WERI-Rb-1 (cell line): ENCODE measurements around the gene GRAMD4.

Source experiments
- DNase-seq: peaks from one replicate; pipeline ENCODE4 v3.0.0-alpha.2; 2020
- H3K27ac ChIP-seq: fragments of 250-450 bp; sonication (Bioruptor Pico); 2 replicates; pipeline ENCODE4 v1.5.1; 2020; ENCODE audit warnings: mild to moderate bottlenecking, moderate library complexity
- H3K27me3 ChIP-seq: fragments of 250-450 bp; sonication (Bioruptor Pico); 2 replicates; pipeline ENCODE4 v1.5.1; 2021; ENCODE audit warnings: mild to moderate bottlenecking, low read depth, moderate library complexity; ENCODE audit not compliant: insufficient read depth, severe bottlenecking
- H3K36me3 ChIP-seq: fragments of 250-450 bp; sonication (Bioruptor Pico); 2 replicates; pipeline ENCODE4 v1.5.1; 2020; ENCODE audit warnings: mild to moderate bottlenecking, moderate library complexity
- H3K4me3 ChIP-seq: 2 replicates; pipeline ENCODE4 v1.5.1; 2011; ENCODE audit warnings: low read depth, mild to moderate bottlenecking, control low read depth, low read length
- H3K9me3 ChIP-seq: fragments of 250-450 bp; sonication (Bioruptor Pico); 2 replicates; pipeline ENCODE4 v1.5.1; 2021; ENCODE audit warnings: mild to moderate bottlenecking, moderate library complexity; ENCODE audit not compliant: severe bottlenecking
- CTCF ChIP-seq: IDR thresholded peaks from 2 replicates; pipeline ENCODE4 v1.5.1; 2011; ENCODE audit warnings: low read depth, mild to moderate bottlenecking, control low read depth, inconsistent platforms, low read length

The GRAMD4 gene

GRCh38 chr22:46578824-46579561 is 41.2 kb upstream of the GRAMD4 start:
- no peak for TF ChIP-seq CTCF
- Histone ChIP-seq H3K9me3 (no peaks in the 10 kb centered on the region), H3K36me3 (no peaks in the 10 kb centered on the region), H3K27me3 (no peaks in the 10 kb centered on the region), H3K27ac (no peak overlapping the region), H3K4me3 (no peak overlapping the region)
- no peak for DNase-seq

- peak overlapping the region; percentile 41; the same call in 1 of the 2 replicates for H3K27ac ChIP-seq
- no peak overlapping the region for H3K4me3 ChIP-seq
- TF ChIP-seq CTCF = no peak
Measured at GRCh38 chr22:46579751-46580449, 40.3 kb upstream of the GRAMD4 start.

GRCh38 chr22:46580940-46581537 is 39.1 kb upstream of the GRAMD4 start:
- TF ChIP-seq CTCF = no peak
- H3K27me3 ChIP-seq = no peaks in the 10 kb centered on the region
- no peak for DNase-seq
- H3K36me3 ChIP-seq = no peaks in the 10 kb centered on the region
- peak overlapping the region; percentile 41; the same call in 1 of the 2 replicates for H3K27ac ChIP-seq
- no peak overlapping the region for H3K4me3 ChIP-seq
- H3K9me3 ChIP-seq = no peaks in the 10 kb centered on the region

More at GRCh38 chr22:46579751-46580449, 40.3 kb upstream of the GRAMD4 start:
- Histone ChIP-seq H3K27me3 (no peaks in the 10 kb centered on the region), H3K9me3 (no peaks in the 10 kb centered on the region), H3K36me3 (no peaks in the 10 kb centered on the region)
- no peak for DNase-seq

GRCh38 chr22:46581538-46582244 is 38.5 kb upstream of the GRAMD4 start:
- no peak for DNase-seq
- H3K4me3 ChIP-seq = no peak overlapping the region
- TF ChIP-seq CTCF = no peak
- no peaks in the 10 kb centered on the region for H3K9me3 ChIP-seq
- no peaks in the 10 kb centered on the region for H3K36me3 ChIP-seq
- no peaks in the 10 kb centered on the region for H3K27me3 ChIP-seq
- no peak overlapping the region for H3K27ac ChIP-seq

- Histone ChIP-seq H3K9me3 (no peaks in the 10 kb centered on the region), H3K27ac (no peak overlapping the region), H3K36me3 (no peaks in the 10 kb centered on the region), H3K4me3 (no peak overlapping the region), H3K27me3 (no peaks in the 10 kb centered on the region)
- DNase-seq = no peak
- TF ChIP-seq CTCF = no peak
Measured at GRCh38 chr22:46582281-46582933, 37.8 kb upstream of the GRAMD4 start.
